ACHN (cell line): ENCODE measurements around the gene SNRPF.

Experiments
- DNase-seq: peaks from one replicate; pipeline ENCODE4 v3.0.0-alpha.2; 2015
- in situ Hi-C: cut with HindIII; loops from 2 replicates; pipeline ENCODE4 v1.10.0; 2017; ENCODE audit warnings: low sequenced_read_pairs, low pct_ligation_motif_present, low pct_unique_long_range_greater_than_20kb

Gene SNRPF

DNA sequence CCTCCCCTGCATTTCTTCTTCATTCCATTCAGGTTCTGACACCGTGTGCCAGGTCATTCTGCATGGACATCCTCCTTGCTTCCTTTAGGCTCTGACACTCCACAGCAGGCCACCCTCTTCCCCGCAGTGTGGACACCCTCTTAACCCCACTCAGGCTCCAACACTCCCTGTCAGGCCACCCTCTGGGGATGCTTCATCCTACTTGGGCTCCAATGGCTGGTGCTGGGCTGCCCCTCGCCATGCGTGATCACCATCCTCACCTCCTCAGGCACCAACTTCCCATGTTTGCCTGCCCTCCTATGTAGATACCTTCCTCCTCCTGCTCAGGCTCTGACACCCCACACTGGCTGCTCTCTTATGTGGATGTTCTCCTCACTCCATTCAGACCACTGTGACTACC, 6.6 kb upstream of the SNRPF start:
- in situ Hi-C loops, result no loop called here
- DNase-seq, result no peak

- DNase-seq, result no peak
- in situ Hi-C loops, result no loop called here
These were observed 1.6 kb upstream of the SNRPF start for GRCh38 chr12:95857156-95857555.

GRCh38 chr12:95857799-95858198, 953 bp upstream of the SNRPF start:
- no peak for DNase-seq
- in situ Hi-C loops, result no loop called here

- in situ Hi-C loops, result no loop called here
- peak; percentile 64 for DNase-seq
These were observed 628 bp downstream of the SNRPF start for GRCh38 chr12:95859344-95859816.

DNA sequence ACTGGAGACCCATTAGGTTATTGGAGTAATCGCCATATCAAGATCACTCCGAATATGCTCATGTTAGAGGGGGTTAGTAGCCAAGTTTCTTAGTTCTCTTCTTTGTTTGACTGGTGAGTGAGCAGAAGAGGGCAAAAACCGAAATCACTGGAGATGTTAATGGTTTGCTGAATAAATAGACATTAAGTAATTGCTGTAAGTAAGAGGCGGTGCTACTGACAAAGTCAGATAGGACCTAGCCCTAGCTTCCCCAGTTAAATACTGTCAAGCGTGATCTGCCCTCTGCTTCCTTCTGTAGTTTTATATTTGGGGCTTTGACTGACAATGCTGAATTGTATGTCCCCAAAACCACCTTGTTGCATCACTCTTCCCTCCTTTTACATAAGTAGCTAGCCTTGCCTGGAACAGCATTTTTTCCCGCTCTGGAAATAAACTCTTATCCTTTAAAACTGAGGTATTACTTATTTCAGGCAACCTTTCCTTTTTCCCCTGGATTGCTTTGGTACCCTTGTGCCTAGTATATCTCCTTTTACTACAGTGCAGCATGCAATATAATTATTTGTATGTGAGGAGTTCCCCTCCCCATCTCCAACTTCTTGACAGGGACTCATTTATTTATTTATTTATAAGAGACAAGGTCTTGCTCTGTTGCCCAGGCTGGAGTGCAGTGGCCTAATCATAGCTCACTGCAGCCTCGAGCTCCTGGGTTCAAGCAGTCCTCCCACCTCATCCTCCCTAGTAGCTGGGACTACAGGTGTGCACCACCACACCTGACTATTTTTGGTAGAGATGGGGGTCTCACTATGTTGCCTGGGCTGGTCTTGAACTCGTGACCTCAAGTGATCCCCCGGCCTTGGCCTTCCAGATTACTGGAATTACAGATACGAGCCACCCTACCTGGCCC, 1.4 kb downstream of the SNRPF start:
- DNase-seq, result no peak
- in situ Hi-C loops, result no loop called here

DNA sequence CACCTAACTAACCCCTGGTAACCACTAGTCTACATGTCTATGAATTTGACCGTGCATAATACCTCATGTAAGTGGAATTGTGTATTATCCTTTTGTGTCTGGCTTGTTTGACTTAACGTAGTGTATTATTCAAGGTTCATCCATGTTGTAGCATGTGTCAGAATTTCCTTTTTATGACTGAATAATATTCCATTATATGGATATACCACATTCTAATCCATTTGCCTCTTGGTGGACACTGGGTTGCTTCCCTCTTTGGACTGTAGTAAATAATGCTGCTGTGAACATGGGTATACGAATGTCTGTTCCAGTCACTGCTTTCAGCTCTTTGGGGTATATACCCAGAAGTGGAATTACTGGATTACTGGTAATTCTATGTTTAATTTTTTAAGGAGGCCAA, 3.3 kb downstream of the SNRPF start:
- in situ Hi-C loops, result no loop called here
- DNase-seq, result no peak

DNA sequence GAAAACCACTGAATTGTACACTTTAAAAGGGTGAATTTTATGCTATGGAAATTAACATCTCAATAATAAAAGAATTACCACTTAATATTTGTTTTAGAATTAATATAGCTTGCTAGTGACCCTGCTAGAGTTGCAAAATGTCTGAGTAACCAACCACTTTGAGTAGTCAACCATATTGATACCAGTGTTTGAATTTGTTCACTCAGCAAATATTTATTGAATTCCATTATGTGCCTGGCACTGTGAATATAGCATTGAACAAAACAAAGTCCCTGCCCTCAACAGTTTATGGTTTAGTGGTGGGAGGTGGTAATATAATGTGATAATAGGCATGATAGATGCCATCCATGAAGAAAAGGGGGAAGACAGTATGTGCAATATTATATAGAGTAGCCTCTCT, 4.6 kb downstream of the SNRPF start:
- in situ Hi-C loops, result no loop called here
- DNase-seq, result no peak

GRCh38 chr12:95870897-95871296, 12.1 kb downstream of the SNRPF start:
- DNase-seq, result no peak
- in situ Hi-C loops, result no loop called here

DNA sequence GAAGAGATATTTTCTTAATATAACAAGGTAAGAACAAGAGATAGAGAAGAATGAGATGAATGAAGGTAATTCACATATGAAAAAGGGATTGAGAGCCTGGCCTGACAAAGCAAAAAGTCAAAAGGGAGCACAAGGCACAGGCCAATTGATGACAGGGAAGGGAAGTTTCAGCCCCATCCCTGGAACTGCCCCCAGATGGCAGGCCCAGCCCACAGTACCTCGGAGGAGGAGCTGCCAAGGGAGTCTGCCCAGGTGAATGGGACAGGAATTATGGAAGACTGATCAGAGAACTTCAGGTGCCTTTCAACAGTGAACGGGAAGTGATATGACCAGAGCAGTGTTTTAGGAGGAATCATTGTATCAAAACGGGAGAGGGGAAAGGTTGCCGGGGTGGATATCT, 15.7 kb downstream of the SNRPF start:
- in situ Hi-C loops, result no loop called here
- no peak for DNase-seq

DNA sequence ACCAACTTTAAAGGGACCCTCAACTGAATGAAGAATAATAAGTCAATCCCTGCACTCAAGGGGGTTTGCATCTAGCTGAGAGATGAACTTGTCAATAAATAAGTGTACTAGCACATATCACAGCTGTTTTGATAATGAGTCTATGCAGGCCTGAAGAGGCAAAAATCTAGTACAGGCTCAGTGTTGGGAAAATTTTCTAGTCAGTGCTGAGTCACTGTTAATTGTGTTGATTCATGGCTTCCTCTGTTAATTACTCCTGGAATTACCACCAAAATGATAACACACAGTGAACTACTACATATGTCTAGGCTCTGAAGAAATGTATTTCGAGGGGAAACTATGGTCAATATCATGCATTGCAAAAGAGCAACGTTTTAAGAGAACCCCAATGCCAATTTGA, 18.9 kb downstream of the SNRPF start:
- no peak for DNase-seq
- in situ Hi-C loops, result no loop called here

DNA sequence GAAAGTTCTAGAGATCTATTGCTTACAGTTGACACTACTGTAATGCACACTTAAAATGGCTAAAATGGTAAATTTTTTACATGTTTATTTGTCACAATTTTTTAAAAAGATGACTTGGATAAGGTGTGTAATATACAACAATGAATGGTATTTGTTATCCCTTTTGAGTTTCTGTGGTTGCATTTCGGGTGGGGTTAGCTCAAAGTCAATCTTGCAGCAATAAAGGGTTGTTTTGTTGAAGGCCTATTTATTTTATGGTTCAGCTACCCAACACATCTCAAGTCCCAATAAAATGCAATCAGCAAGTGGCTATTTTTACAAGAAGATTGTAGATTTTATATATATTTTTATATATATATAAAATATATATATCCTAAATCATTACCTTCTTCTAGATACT, 22.1 kb downstream of the SNRPF start:
- no peak for DNase-seq
- in situ Hi-C loops, result no loop called here

DNA sequence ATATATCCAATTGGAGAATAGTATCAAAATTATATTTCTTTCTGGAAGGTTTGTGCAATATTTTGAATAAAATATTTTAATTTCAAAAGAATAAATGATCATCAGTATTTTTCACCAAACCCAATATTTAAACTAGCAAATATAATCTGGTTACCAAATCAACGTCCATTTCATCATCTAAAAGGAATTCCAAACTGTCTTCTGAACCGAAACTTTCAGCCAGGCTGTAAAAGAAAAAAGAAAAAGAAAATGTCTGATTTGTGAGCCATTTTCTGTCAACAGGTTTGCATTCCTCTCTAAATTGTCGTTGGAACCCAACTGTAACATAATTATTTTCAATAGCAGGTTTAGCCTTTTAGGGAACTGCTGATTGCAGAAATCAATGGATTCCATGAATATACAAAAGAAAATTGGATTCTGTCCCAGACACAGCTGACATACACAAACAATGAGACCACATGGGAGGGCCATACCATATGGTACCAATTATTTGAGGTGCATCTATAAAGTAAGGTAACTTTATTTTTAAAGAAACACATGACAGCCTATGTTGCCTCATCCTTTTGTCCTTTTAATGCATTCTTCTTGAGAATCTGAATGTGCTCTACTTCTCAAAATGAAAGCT, 22.7 kb downstream of the SNRPF start:
- DNase-seq, result no peak
- in situ Hi-C loops, result no loop called here

DNA sequence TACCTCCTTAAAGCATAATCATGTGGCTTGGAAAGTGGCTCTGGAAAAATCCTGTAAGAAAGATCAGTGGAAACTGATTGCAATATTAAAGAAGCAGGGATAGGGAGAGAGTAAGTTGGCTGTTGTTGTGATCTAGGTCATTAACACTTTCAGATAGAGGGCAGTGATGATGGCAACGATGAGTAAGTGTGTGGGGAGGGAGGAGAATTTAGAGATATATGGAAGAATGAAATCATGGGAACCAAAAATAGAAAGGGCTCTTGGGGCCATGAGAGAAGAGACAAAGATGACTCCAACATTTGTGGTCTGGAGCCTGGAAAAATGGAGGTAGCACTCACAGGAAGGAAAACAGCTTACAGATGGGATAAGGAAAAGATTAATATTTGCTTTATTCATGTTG, 23.3 kb downstream of the SNRPF start:
- no peak for DNase-seq
- in situ Hi-C loops, result no loop called here

- in situ Hi-C loops, result no loop called here
- no peak for DNase-seq
These were observed 24.1 kb downstream of the SNRPF start for GRCh38 chr12:95882873-95883272.

DNA sequence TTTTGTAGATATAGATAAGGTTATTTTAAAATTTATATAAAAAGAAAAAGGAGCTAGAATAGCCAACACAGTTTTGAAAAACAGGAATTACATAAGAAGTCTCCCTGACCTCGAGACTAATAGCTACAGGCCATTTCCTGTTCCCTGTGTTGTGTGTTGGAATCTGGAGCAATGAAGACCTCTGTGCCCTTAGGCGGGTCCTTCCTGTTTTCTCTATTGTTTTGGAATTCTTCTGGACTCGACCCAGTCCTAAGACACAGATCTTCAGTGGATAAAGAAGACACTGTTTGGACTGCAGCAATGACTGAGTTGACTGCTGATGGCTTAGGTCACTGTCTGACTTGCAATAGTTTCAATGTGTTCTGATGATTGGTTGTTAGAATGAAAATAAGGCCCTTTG, 26.2 kb downstream of the SNRPF start:
- in situ Hi-C loops, result no loop called here
- no peak for DNase-seq

DNA sequence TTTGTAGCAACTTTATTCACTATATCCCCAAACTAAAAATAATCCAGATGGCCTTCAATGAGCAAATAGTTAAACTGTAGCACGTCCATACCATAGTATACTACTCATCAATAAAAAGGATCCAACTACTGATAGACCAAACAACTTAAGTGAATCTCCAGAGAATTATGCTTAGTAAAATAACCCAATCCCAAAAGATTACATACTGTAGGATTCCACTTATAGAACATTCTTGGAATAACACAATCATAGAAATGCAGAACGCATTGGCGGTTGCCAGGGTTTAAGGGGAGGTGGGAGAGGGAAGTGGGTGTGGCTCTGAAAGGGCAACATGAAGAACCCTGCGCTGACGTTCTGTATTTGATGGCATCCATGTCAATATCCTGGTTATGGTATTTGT, 28.6 kb downstream of the SNRPF start:
- in situ Hi-C loops, result no loop called here
- no peak for DNase-seq

DNA sequence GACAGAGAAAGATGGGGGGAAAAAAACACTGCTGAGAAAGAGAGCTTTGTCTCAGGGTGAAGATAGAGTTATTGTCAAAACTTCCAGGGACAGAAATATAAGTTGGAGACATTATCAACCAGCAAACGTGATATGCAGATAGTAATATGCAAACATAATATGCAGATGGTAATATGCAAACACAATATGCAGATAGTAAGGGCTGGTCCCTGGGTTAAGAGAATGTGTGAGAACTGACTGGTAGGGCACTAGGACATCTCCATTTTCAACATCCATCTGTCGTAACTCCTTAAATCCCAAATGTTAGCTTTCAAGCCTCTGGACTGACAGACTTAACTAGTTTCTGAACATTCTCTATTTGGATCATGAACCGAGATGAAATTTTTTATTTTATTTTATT, 32.2 kb downstream of the SNRPF start:
- no peak for DNase-seq

GRCh38 chr12:95896846-95897245, 38.1 kb downstream of the SNRPF start:
- in situ Hi-C loops, result no loop called here
- no peak for DNase-seq

More for the DNA sequence above, 32.2 kb downstream of the SNRPF start:
- in situ Hi-C loops, result no loop called here

DNA sequence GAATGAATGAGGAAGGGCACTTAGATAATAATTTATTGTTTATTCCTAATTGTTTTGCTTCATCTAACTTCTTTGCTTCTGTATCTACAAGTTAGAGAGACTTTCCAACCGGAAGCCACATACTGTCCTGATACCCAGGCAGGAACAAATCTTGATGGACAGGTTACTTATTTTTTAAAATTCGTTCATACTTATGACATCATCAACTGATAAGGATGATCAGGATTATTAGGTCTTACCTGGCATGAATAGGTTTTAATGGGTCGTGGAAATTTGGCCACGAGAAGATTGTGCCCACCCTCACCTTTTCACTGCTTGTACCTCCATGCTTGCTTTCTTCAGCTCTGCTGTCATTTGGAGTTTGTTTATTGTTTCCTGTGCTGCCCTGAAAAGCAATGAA, 39.3 kb downstream of the SNRPF start:
- in situ Hi-C loops, result no loop called here
- DNase-seq, result no peak

DNA sequence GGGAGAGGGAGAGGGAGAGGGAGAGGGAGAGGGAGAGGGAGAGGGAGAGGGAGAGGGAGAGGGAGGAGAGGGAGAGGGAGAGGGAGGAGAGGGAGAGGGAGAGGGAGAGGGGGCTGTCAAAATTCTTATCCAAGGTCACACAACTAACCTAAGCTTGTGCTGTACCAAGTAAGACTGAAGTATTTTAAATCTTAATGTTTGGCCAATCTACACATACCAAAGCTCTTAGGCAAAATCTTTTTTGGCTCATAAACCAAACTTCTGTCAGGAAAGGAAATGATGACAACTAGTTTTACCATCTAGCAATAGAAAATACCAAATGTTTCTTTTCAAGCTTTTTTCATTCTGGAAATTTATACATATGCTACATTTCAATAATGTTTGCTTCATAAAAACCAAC, 49.8 kb downstream of the SNRPF start:
- in situ Hi-C loops, result no loop called here

More for the DNA sequence above, 49.8 kb downstream of the SNRPF start:
- no peak for DNase-seq
